Astrocyte (in vitro differentiated cells and primary cell): Measurements from ENCODE around the gene LRRC18.

Source experiments
- CTCF ChIP-seq: IDR thresholded peaks from 2 replicates; pipeline ENCODE4 v1.5.1; 2011; ENCODE audit warnings: low read depth, mild to moderate bottlenecking, inconsistent platforms, low read length, moderate library complexity; ENCODE audit not compliant: insufficient read depth
- EZH2 ChIP-seq: IDR thresholded peaks from 2 replicates; pipeline ENCODE4 v1.6.1; 2012; ENCODE audit warnings: mild to moderate bottlenecking, low read length, inconsistent platforms; ENCODE audit not compliant: insufficient read depth

- TF ChIP-seq CTCF (no peak), EZH2 (no peak)
Measured at GRCh38 chr10:48982584-48982983, 42.9 kb upstream of the LRRC18 start.
